SU-DHL-6 (cell line): ENCODE results near the gene FHOD3.

Experiments used
- H2AFZ ChIP-seq: fragments of 200-600 bp; sonication (generic); 2 replicates; pipeline ENCODE4 v1.6.1; 2014; ENCODE audit warnings: low read depth, mild to moderate bottlenecking, moderate library complexity, mixed read lengths, antibody characterized with exemption, low read length; ENCODE audit not compliant: severe bottlenecking
- H3F3A ChIP-seq: fragments of 200-600 bp; shearing (Covaris generic); 2 replicates; pipeline ENCODE4 v1.6.0; 2016; ENCODE audit warnings: antibody characterized with exemption, mild to moderate bottlenecking; ENCODE audit not compliant: insufficient read depth
- H3K27ac ChIP-seq: fragments of 200-600 bp; sonication (generic); 2 replicates; pipeline ENCODE4 v1.5.1; 2016; ENCODE audit warnings: low read depth, mild to moderate bottlenecking, low read length, moderate library complexity, mixed read lengths
- H3K27me3 ChIP-seq: fragments of 200-600 bp; sonication (generic), shearing (Covaris generic); 2 replicates; pipeline ENCODE4 v1.6.0; 2014; ENCODE audit warnings: mild to moderate bottlenecking, low read length
- H3K36me3 ChIP-seq: fragments of 200-600 bp; sonication (generic); 2 replicates; pipeline ENCODE4 v1.6.1; 2014; ENCODE audit warnings: mild to moderate bottlenecking, low read length, mixed read lengths
- H3K4me2 ChIP-seq: fragments of 300-600, 200-600 bp; shearing (Covaris generic), sonication (generic); 2 replicates; pipeline ENCODE4 v1.6.0; 2014; ENCODE audit warnings: low read length, low read depth, mild to moderate bottlenecking; ENCODE audit not compliant: poor library complexity, severe bottlenecking
- H3K4me3 ChIP-seq: fragments of 200-600 bp; sonication (generic); 2 replicates; pipeline ENCODE4 v1.5.1; 2014; ENCODE audit warnings: antibody characterized with exemption, low read length, mild to moderate bottlenecking, mixed read lengths; ENCODE audit not compliant: insufficient read depth, poor library complexity, severe bottlenecking
- H3K79me2 ChIP-seq: fragments of 200-600 bp; sonication (generic); 2 replicates; pipeline ENCODE4 v1.6.1; 2014; ENCODE audit warnings: mild to moderate bottlenecking, low read length, moderate library complexity; ENCODE audit not compliant: insufficient read depth
- H3K9ac ChIP-seq: fragments of 200-600 bp; sonication (generic); 2 replicates; pipeline ENCODE4 v1.7.0; 2014; ENCODE audit warnings: mild to moderate bottlenecking, low read length
- H3K9me2 ChIP-seq: fragments of 200-600 bp; sonication (generic); replicated peaks from 2 replicates; pipeline ENCODE4 v1.6.1; 2014; ENCODE audit warnings: low read length; ENCODE audit not compliant: insufficient read depth
- H3K9me3 ChIP-seq: fragments of 200-600 bp; sonication (generic); 2 replicates; pipeline ENCODE4 v1.6.1; 2014; ENCODE audit warnings: low read length, mixed read lengths; ENCODE audit not compliant: insufficient read depth
- H4K20me1 ChIP-seq: fragments of 200-600 bp; sonication (generic); 2 replicates; pipeline ENCODE4 v1.6.1; 2014; ENCODE audit warnings: low read depth, mild to moderate bottlenecking, antibody characterized with exemption, low read length, moderate library complexity, mixed read lengths
- EZH2phosphoT487 ChIP-seq: fragments of 200-600 bp; sonication (generic), shearing (Covaris generic); conservative IDR thresholded peaks from 2 replicates; pipeline ENCODE4 v1.6.1; 2018; ENCODE audit warnings: mild to moderate bottlenecking, antibody characterized with exemption, low read length, moderate library complexity, mixed read lengths
- TF ChIP-seq, protein P1 (sequence below): fragments of 200-600 bp; sonication (generic); IDR thresholded peaks from one replicate; pipeline ENCODE4 v1.5.1; 2017; ENCODE audit warnings: antibody characterized with exemption, mild to moderate bottlenecking, low read length, moderate library complexity; ENCODE audit not compliant: insufficient read depth, poor library complexity, severe bottlenecking

The FHOD3 gene

DNA sequence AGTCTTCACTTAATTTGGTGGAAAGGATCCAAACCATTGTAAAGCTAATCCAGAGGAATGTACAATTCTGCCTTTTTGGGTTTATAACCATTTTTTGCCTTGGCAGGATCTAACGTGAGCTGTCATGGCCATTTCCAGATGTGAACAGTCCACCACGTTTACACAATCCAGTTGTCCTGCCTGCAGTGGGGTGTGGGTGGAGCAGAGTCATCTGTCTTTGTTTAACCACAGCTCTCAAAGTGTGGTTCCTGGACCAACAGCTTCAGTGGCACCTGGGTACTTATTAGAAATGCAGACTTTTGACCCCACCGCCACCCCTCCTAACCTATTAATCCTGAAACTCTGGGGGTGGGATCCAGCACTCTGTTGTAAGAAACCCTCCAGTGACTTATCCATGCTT, 35.9 kb downstream of the FHOD3 start:
- H3K36me3 ChIP-seq: no peaks in the 10 kb centered on the region
- H3K4me3 ChIP-seq: no peak overlapping the region
- H3K9ac ChIP-seq: no peak overlapping the region
- H3K27ac ChIP-seq: no peak overlapping the region
- no peaks in the 10 kb centered on the region for H4K20me1 ChIP-seq
- TF ChIP-seq EZH2phosphoT487: no peak
- TF ChIP-seq, protein P1, sequence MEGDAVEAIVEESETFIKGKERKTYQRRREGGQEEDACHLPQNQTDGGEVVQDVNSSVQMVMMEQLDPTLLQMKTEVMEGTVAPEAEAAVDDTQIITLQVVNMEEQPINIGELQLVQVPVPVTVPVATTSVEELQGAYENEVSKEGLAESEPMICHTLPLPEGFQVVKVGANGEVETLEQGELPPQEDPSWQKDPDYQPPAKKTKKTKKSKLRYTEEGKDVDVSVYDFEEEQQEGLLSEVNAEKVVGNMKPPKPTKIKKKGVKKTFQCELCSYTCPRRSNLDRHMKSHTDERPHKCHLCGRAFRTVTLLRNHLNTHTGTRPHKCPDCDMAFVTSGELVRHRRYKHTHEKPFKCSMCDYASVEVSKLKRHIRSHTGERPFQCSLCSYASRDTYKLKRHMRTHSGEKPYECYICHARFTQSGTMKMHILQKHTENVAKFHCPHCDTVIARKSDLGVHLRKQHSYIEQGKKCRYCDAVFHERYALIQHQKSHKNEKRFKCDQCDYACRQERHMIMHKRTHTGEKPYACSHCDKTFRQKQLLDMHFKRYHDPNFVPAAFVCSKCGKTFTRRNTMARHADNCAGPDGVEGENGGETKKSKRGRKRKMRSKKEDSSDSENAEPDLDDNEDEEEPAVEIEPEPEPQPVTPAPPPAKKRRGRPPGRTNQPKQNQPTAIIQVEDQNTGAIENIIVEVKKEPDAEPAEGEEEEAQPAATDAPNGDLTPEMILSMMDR: no peak
- no peaks in the 10 kb centered on the region for H3K9me2 ChIP-seq
- H3K79me2 ChIP-seq: no peaks in the 10 kb centered on the region
- H3K27me3 ChIP-seq: no peaks in the 10 kb centered on the region
- H3K4me2 ChIP-seq: no peak overlapping the region
- no peak overlapping the region for H2AFZ ChIP-seq
- no peaks in the 10 kb centered on the region for H3F3A ChIP-seq
- no peaks in the 10 kb centered on the region for H3K9me3 ChIP-seq

DNA sequence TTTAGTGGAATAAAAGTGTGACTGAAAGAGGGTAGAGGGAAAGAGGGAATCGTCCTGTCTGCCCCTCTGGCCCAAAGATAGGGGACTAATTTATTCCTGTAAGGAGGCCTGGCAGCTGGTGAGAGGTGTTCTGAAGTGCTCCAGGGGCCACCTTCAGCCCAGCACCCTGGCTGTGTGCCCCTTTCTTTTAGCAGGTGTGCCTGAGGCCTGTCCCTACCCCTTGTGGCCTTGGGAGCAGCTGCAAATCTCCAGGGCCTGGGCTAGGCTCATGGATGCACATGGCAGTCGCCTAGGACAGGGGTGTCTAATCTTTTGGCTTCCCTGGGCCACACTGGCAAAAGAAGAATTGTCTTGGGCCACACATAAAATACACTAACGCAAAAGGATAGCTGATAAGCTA, 37.3 kb downstream of the FHOD3 start:
- Histone ChIP-seq H3K4me2 (no peak overlapping the region), H3K27ac (no peak overlapping the region)
- TF ChIP-seq EZH2phosphoT487: no peak
- TF ChIP-seq, protein P1: no peak

DNA sequence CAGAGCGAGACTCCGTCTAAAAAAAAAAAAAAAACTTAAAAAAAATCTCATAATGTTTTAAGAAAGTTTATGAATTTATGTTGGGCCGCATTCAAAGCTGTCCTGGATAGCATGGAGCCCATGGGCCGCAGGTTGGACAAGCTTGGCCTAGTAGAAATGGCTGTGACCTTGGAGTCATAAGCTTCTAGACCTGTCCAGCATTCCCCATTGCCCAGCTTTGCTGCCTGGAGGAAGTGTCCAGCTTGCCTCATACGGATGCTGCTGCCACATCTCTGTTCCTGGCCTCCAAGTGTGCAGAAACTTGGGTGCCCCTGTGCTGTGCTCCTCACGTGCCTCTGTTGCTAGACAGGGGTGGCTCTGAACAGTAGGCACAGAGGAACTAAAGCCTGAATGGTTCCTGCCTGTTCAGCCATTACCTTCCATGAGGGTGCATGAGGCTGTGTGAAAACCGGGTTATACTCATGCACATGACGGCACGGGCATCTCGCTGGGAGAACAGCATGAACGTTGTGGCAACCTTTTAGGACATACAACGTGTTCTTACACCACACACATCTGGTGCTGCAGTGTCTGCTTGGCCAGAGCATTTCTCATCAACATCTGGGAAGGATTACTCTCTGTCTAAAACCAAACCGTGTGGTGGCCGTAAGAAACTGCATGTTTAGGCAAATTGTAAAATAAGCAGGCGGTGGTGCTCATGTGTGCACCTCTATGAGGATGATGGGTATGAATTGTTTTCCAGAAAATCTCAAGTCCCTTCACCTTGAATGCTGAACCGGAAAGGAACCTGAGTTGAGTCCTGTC, 38.2 kb downstream of the FHOD3 start:
- Histone ChIP-seq H3K4me3 (no peak overlapping the region), H3F3A (no peaks in the 10 kb centered on the region), H3K79me2 (no peaks in the 10 kb centered on the region), H2AFZ (no peak overlapping the region), H3K9ac (no peak overlapping the region), H3K9me3 (no peaks in the 10 kb centered on the region), H3K36me3 (no peaks in the 10 kb centered on the region), H3K9me2 (no peaks in the 10 kb centered on the region), H4K20me1 (no peaks in the 10 kb centered on the region), H3K4me2 (no peak overlapping the region), H3K27me3 (no peaks in the 10 kb centered on the region), H3K27ac (no peak overlapping the region)
- no peak for TF ChIP-seq EZH2phosphoT487
- TF ChIP-seq, protein P1: no peak

More for the DNA sequence above, 37.3 kb downstream of the FHOD3 start:
- H3K27me3 ChIP-seq: no peaks in the 10 kb centered on the region
- no peaks in the 10 kb centered on the region for H4K20me1 ChIP-seq
- H3F3A ChIP-seq: no peaks in the 10 kb centered on the region
- no peak overlapping the region for H3K9ac ChIP-seq
- H3K79me2 ChIP-seq: no peaks in the 10 kb centered on the region
- H3K9me3 ChIP-seq: no peaks in the 10 kb centered on the region
- no peaks in the 10 kb centered on the region for H3K9me2 ChIP-seq
- H3K36me3 ChIP-seq: no peaks in the 10 kb centered on the region
- H2AFZ ChIP-seq: no peak overlapping the region
- no peak overlapping the region for H3K4me3 ChIP-seq
